ENCODE measurements around the gene TMEM40.
A peak's percentile ranks its signal among the peaks of the same experiment; 100 is the strongest.
"Not testable (repeated sequence)": the region's sequence is repeated elsewhere in the genome, so short reads cannot be mapped to it uniquely, and the experiment has no call there.

The TMEM40 gene

DNA sequence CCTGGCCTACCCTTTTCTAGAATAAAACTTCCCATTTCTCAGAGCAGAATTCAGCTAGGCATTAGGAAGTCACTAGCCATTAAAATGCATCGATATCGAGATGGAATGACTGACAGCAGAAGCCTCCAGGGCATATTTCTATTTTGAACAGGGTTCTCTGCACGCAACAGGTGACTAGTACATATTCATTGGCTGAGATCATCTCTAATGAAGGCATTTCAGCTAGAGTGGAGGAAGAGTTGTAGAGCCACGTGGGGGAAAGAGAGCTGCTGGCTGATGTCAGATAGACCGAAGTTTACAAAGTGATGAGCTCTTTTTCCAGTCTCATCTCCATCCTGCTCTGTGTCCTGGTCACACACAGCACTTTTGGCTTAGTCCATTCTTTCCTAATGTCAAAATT is 7.5 kb downstream of the TMEM40 start:
- DNase-seq (ENCODE audit: low read depth in 3 of 3): no peak

- peak in 2 of 3 donors; percentile 11 to 18 for DNase-seq (ENCODE audit: low read depth in 3 of 3)
These were observed 8.4 kb downstream of the TMEM40 start for GRCh38 chr3:12750658-12751071.

GRCh38 chr3:12750223-12750622 is 8.8 kb downstream of the TMEM40 start:
- DNase-seq (ENCODE audit: low read depth in 3 of 3): no peak

- DNase-seq (ENCODE audit: low read depth in 3 of 3): no peak
These were observed 10.6 kb downstream of the TMEM40 start for GRCh38 chr3:12748477-12748876.

DNA sequence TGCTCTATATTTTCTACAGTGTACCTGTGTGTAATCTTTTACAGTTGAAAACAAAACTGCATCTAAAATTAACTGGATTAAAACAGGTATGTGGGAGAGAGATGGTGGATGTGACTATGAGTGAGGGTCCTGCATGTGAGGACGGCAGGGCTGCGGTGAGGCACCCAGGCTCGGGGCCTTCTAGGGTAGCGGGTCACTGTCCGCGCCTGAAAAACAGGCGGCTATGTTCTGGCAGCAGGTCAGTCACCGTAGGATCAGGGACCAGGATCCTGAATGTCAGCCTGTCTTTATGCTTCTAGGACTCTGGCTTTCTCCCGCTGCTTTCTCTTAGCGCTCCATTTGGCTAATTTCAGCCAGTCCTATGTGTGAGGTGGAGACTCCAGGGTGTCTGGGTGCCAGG is 12.6 kb downstream of the TMEM40 start:
- DNase-seq (ENCODE audit: low read depth in 3 of 3): no peak

DNA sequence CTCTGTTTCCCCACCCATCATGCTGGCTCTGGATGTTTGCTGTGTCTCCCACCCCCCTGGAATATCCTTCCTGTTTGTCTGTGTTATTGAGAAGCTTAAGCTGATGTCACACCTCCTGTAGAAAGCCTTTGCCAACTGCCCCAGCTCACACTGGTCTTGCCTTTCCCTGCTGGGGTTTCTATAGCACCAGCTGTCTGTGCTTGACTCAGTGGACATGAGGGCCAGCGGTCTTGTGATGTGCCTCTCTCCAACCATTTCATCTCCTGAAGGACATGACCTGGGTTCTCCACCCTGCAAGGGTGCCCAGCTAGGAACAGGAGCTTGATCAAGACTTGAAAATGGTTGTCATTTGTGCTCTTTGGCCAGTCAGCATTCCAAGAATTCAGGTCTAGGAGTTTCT is 14.7 kb downstream of the TMEM40 start:
- DNase-seq (ENCODE audit: low read depth in 3 of 3): no peak

DNA sequence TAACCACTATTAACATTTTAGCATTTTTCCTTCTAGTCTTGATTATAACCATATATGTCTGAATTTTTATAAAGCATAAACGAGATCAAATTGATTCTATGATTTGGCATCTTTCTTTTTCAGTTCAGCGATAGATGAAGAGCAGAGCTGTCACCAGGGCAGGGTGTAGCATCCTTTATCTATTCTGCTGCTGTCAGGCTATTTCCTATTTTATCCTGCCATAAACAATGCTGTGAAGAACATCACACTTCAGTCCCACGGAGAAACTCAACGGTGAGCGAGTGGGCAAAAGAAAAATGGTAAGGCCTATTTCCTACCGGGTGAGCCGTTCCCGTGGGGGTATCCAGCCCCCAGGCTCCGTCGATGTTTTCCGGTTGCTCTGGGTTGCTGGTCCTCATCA is 15.5 kb downstream of the TMEM40 start:
- no peak for DNase-seq (ENCODE audit: low read depth in 3 of 3)

DNA sequence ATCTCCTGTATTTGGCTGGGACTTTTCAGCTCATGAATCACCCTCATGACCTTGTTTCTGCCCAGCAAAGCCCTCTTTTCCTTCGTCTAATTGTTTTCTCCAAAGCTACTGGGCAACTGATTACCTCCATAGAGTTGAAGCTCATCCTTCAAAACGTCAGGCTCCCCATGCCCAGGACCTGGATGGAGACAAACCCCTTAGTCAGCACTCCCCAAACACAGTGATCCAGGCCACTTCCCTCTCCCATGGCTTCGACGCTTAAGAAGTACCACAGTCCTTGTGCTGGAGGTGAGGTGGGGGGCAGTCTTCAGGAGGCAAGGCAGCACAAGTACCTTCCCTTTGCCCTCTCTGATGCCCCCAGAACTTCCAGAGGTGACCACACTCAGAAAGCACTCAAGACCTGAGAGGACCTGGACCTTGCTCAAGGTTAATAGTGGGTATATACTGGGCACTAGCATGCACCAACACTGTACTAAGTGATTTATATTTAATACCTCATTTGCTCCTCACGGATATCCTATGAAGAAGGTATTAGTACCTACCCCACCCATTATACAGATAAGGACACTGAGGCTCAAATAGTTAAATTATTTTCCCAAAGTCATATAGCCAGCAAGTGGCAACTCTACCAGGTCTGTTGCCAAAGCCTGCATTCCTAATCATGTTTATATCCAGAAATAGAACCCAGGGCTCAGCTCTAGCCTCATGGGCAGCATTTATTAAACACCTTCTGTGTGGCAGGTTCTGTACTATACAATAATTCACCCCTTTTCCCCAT is 16.5 kb downstream of the TMEM40 start:
- DNase-seq (ENCODE audit: low read depth in 3 of 3): no peak

DNA sequence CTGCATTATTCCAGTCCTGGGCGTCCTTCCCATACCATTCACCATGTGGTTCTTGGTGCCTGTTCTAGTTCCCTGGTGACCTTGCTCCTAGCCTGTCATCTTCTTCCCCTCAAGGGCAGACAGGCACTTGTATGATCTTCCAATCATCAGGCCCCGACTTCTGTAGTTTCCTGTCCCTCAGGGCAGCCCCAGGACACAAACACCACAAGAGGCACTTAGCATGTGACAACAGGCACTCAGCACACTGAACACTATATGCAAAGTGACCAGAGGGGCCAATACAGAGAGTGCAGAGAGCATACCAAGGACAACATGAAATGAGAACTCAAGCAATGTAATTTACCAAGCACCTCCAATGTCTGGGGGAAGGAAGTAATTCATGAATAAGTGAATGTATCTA is 17.9 kb downstream of the TMEM40 start:
- no peak for DNase-seq (ENCODE audit: low read depth in 3 of 3)

DNA sequence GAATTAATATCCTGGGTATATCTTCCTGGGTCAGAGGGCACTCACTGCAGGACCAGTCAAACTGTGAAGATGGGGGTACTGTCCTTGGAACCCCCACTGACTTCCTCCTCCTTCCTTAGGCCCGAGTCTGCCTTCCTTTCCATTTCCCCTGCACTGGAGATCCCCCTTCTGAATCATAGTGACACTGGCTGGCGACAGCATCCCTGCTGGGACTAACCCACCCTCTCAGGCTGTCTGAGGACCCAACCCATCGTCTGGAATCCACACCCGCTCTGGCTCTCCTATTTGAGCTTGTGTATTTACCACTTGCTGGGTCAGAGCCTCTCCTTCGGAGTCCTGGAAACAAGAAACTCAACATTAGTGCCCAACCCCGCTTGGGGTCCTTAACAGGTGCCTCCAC is 21.2 kb downstream of the TMEM40 start:
- DNase-seq (ENCODE audit: low read depth in 3 of 3): no peak

- no peak for DNase-seq (ENCODE audit: low read depth in 3 of 3)
These were observed 21.7 kb downstream of the TMEM40 start for GRCh38 chr3:12737319-12737718.

DNA sequence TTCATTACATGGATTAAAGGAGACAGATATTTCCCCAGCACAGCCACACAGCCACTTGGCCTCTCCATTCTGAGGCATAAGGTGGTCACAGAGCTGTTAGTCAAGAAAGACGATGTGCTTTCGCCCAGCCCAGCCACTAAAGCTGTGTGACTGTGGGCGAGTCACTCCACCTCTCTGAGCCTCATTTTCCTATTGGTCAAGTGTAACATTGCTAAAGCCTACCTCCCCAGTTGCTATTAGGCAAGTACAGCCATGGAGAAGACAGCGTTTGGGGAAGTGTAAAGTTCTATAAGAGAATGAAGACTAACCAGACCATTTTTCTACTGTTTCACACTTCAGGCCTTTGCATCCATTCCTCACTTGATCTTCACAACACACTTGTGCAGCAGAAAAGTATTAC is 24.1 kb downstream of the TMEM40 start:
- DNase-seq (ENCODE audit: low read depth in 3 of 3): no peak

DNA sequence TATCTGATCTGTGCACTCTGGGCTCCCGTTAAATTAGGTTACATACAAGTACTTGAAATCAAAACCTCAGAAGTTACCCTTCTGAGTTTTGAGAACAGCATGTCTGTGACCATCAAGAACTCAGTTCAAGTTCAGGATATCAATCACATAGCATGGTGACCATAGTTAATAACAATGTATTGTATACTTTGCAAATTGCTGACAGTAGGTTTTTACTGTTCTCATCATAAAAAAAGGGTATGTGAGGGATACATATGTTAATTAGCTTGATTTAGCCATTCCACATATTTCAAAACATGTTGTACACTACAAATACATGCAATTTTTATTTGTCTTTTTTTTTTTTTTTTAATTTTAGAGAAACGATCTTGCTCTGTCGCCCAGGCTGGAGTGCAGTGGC is 25.5 kb downstream of the TMEM40 start:
- no peak for DNase-seq (ENCODE audit: low read depth in 3 of 3)

GRCh38 chr3:12730506-12731242 is 28.4 kb downstream of the TMEM40 start:
- DNase-seq (ENCODE audit: low read depth in 3 of 3): no peak

- no peak for DNase-seq (ENCODE audit: low read depth in 3 of 3)
These were observed 29.9 kb downstream of the TMEM40 start for GRCh38 chr3:12729051-12729651.

DNA sequence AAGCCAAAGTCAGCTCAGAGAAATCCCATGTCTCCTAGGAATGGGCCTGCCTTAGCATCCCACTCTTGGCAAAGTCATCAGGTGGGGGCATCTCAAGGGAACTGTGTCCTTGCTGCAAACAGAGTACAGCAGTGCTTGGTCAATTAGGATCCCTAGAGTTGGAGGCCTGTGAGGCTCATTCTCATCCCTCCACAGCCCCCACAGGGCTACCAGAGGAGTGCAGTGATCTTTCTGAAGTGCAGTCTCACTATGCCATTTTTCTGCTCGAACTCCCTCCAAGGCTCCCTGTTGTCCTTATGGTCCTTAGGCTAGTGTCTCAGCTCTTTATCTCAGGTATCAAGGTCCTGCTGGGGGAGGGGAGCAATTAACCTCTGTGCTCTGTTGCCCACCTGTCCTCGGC is 31.1 kb downstream of the TMEM40 start:
- no peak for DNase-seq (ENCODE audit: low read depth in 3 of 3)

- DNase-seq (ENCODE audit: low read depth in 3 of 3): no peak
These were observed 31.6 kb downstream of the TMEM40 start for GRCh38 chr3:12727481-12727880.

GRCh38 chr3:12725436-12725835 is 33.6 kb downstream of the TMEM40 start:
- DNase-seq (ENCODE audit: low read depth in 3 of 3): no peak

DNA sequence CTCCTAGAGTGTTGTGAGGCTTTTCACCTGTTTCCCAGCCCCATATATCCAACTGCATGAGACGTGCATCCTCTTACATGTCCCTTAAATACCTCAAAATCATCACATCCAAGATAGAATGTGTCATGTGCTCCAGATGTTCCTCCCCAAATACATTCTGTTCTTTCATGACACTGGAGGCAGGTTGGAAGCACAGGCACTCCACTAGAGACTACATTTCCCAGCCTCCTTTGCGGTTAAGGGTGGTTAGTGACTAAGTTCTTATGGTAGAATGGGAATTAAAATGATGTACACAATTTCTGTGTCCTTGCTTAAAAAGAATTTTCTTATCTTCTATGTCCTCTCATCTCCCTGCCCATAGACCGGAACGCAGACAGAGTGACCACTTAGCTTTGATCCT is 34.3 kb downstream of the TMEM40 start:
- no peak for DNase-seq (ENCODE audit: low read depth in 3 of 3)

- not testable (repeated sequence) for DNase-seq (ENCODE audit: low read depth in 3 of 3)
These were observed 35.7 kb downstream of the TMEM40 start for GRCh38 chr3:12723362-12723761.

DNA sequence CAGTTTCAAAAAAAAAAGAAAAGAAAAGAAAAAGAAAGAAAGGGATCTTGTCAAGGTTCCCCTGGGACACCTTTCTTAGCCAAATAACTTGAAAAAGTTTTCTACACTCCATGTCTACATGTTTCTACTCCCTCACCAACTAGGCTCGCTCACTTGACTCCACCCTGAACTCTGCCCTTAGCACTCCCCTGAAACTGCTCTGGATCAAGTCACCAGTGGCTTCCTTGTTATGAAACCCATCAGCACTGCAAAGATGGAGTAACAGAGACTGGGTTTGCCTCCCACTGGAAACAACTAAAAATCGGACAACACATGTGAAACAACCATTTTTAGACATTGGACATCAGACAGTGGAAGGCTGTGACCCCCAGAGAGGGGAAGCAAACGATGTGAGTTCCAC is 36.8 kb downstream of the TMEM40 start:
- DNase-seq (ENCODE audit: low read depth in 3 of 3): no peak

GRCh38 chr3:12719984-12720898 is 38.8 kb downstream of the TMEM40 start:
- DNase-seq (ENCODE audit: low read depth in 3 of 3): peak; percentile 47 to 61 (median 54)
